Stimulated activated CD4-positive, alpha-beta T cell treated with anti-CD3 and anti-CD28 coated beads, Interleukin-12 subunit alpha, Interleukin-12 subunit beta, amount 100 ng/mL, for 24 hours (primary cell): Measurements from ENCODE around the gene SCGN.

Source experiments
- DNase-seq, 2 experiments: peaks; one replicate each; pipeline ENCODE4 v3.0.0-alpha.2; 2020; ENCODE audit warnings: low read depth in 2 of 2

Gene SCGN

GRCh38 chr6:25685896-25686295 lies 33.9 kb downstream of the SCGN start:
- DNase-seq: no peak

GRCh38 chr6:25686856-25687255 lies 34.8 kb downstream of the SCGN start:
- no peak for DNase-seq

- no peak for DNase-seq
Measured at GRCh38 chr6:25689966-25690365, 38.0 kb downstream of the SCGN start.

GRCh38 chr6:25691894-25692293 lies 39.9 kb downstream of the SCGN start:
- no peak for DNase-seq

GRCh38 chr6:25692472-25692871 lies 40.5 kb downstream of the SCGN start:
- DNase-seq: no peak

- no peak for DNase-seq
Measured at GRCh38 chr6:25694366-25694765, 42.4 kb downstream of the SCGN start.

- no peak for DNase-seq
Measured at GRCh38 chr6:25695671-25696070, 43.7 kb downstream of the SCGN start.

GRCh38 chr6:25697537-25698340 lies 45.7 kb downstream of the SCGN start:
- DNase-seq: no peak

- no peak for DNase-seq
Measured at GRCh38 chr6:25698631-25699030, 46.6 kb downstream of the SCGN start.

GRCh38 chr6:25699649-25700048 lies 47.6 kb downstream of the SCGN start:
- DNase-seq: no peak

GRCh38 chr6:25700761-25701160 lies 48.7 kb downstream of the SCGN start:
- no peak for DNase-seq

- no peak for DNase-seq
Measured at GRCh38 chr6:25701807-25702206, 49.8 kb downstream of the SCGN start.

GRCh38 chr6:25703005-25703404 lies 51.0 kb downstream of the SCGN start:
- no peak for DNase-seq

- DNase-seq: no peak
Measured at GRCh38 chr6:25704001-25704400, 52.0 kb downstream of the SCGN start.

GRCh38 chr6:25706314-25707014 lies 54.4 kb downstream of the SCGN start:
- DNase-seq: no peak

GRCh38 chr6:25709761-25710160 lies 57.7 kb downstream of the SCGN start:
- no peak for DNase-seq

GRCh38 chr6:25710287-25710686 lies 58.3 kb downstream of the SCGN start:
- DNase-seq: no peak

GRCh38 chr6:25713824-25714223 lies 61.8 kb downstream of the SCGN start:
- DNase-seq: no peak

GRCh38 chr6:25714765-25715164 lies 62.8 kb downstream of the SCGN start:
- DNase-seq: no peak

- no peak for DNase-seq
Measured at GRCh38 chr6:25715794-25716193, 63.8 kb downstream of the SCGN start.

- no peak for DNase-seq
Measured at GRCh38 chr6:25717866-25718740, 66.1 kb downstream of the SCGN start.
